ENCODE results near the gene SERTAD4. TPM values are rescaled to one million over a fixed set of nuclear protein-coding genes. Genes with fewer than 3 reads are reported as not detected.

SERTAD4 gene
- total RNA-seq, 1 experiment from 2014 or later, result 2.6 TPM

DNA sequence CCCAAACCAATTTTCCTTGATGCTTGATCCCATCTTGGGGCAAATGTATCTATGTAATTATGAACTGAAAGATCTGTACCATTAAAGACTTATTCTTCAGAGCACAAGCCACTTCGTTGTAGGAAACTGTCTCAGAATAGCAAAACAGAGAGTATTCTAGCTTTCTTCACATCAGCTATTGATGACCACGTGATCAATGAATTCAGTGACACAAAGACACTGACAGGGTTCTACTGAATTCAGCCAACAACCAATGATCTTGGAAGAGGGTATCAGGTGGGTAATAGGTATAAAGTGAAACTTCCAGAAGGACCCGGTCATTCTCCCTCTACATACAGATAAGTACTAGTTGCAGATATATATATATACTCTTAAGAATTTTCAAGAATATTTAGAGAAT is 33.8 kb upstream of the SERTAD4 start:
- intact Hi-C loops (cut with micrococcal nuclease), result no loop called here
- no peaks in the 10 kb centered on the region; the same call in 1 of the 2 replicates for H3K36me3 ChIP-seq (ENCODE audit: low read depth, low read length)
- H3K4me1 ChIP-seq (ENCODE audit: insufficient read depth, low read length), result peaks cover 6% of the 10 kb centered on the region; the same call in 1 of the 2 replicates
- H3K9me2 ChIP-seq (replicated peaks; ENCODE audit: low read length), result no peaks in the 10 kb centered on the region
- no peak overlapping the region for H3K4me2 ChIP-seq (ENCODE audit: low read length)
- H3K4me3 ChIP-seq (ENCODE audit: low read length), result no peak overlapping the region
- H4K20me1 ChIP-seq (ENCODE audit: low read length), result no peaks in the 10 kb centered on the region
- TF ChIP-seq, protein P1, sequence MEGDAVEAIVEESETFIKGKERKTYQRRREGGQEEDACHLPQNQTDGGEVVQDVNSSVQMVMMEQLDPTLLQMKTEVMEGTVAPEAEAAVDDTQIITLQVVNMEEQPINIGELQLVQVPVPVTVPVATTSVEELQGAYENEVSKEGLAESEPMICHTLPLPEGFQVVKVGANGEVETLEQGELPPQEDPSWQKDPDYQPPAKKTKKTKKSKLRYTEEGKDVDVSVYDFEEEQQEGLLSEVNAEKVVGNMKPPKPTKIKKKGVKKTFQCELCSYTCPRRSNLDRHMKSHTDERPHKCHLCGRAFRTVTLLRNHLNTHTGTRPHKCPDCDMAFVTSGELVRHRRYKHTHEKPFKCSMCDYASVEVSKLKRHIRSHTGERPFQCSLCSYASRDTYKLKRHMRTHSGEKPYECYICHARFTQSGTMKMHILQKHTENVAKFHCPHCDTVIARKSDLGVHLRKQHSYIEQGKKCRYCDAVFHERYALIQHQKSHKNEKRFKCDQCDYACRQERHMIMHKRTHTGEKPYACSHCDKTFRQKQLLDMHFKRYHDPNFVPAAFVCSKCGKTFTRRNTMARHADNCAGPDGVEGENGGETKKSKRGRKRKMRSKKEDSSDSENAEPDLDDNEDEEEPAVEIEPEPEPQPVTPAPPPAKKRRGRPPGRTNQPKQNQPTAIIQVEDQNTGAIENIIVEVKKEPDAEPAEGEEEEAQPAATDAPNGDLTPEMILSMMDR (conservative IDR thresholded peaks at IDR 0.05; ENCODE audit: low read depth, low read length), result no peak
- no peak for TF ChIP-seq EZH2 (IDR thresholded peaks at IDR 0.05; ENCODE audit: low read length, unreplicated experiment)
- TF ChIP-seq EZH2phosphoT487 (IDR thresholded peaks at IDR 0.05; ENCODE audit: borderline replicate concordance, low read length), result no peak
- BruUV-seq (replicated peaks), result no TSS peak
- ChIA-PET CTCF (no interaction called here), POLR2A (ENCODE audit: unreplicated experiment) (no interaction called here)
- no peak for ATAC-seq
- no peaks in the 10 kb centered on the region for H3K79me2 ChIP-seq (ENCODE audit: low read length)
- no peak overlapping the region for H2AFZ ChIP-seq (ENCODE audit: low read length)
- DNase-seq, result no peak
- no peak overlapping the region for H3K9ac ChIP-seq (ENCODE audit: low read length)
- no peaks in the 10 kb centered on the region for H3K27me3 ChIP-seq (ENCODE audit: low read length)
- H3K9me3 ChIP-seq (ENCODE audit: low read length), result peaks cover 13% of the 10 kb centered on the region
- no peak overlapping the region for H3K27ac ChIP-seq (ENCODE audit: low read length)
- no peaks in the 10 kb centered on the region for H3F3A ChIP-seq (ENCODE audit: low read length, unreplicated experiment)

DNA sequence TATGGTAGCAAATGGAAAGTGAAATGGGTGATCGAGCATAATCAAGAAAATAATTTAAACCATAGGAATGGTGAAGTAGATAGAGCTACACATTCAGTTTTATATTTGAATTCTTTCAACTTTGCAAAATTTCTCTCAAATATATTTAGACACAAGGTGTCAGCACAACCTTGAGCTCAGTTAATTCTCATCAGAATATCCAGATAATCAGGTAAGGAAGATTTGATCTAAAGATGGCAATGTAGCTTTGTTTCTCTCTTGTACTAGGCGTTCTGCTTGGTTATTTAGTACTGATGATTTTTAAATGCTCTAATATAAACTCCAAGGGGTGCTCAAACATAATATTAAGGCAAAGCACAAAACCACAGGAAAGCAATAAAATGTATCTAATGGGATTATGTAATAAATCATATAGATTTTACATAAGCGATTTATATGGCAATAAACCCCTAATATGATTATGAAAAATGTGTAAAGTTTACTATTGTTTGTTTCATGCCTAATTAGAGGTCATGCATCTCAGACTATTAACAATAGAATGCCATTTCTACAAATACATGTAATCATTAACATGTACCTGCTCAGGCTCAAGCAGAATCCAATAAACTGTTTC is 32.4 kb upstream of the SERTAD4 start:
- H3K4me2 ChIP-seq (ENCODE audit: low read length), result no peak overlapping the region
- H3K4me3 ChIP-seq (ENCODE audit: low read length), result no peak overlapping the region
- no peak overlapping the region for H3K27ac ChIP-seq (ENCODE audit: low read length)
- TF ChIP-seq EZH2 (IDR thresholded peaks at IDR 0.05; ENCODE audit: low read length, unreplicated experiment) (no peak), EZH2phosphoT487 (IDR thresholded peaks at IDR 0.05; ENCODE audit: borderline replicate concordance, low read length) (no peak)
- TF ChIP-seq, protein P1 (conservative IDR thresholded peaks at IDR 0.05; ENCODE audit: low read depth, low read length), result 0 out of 2 replicates have a peak, but pooled peaks have one; percentile 29
- ATAC-seq, result no peak
- H3F3A ChIP-seq (ENCODE audit: low read length, unreplicated experiment), result no peaks in the 10 kb centered on the region
- no peak overlapping the region for H2AFZ ChIP-seq (ENCODE audit: low read length)
- H3K79me2 ChIP-seq (ENCODE audit: low read length), result no peaks in the 10 kb centered on the region
- intact Hi-C loops (cut with micrococcal nuclease), result loop anchor here (1.0 to 2.0 kb wide), 3 partner anchors 33 to 111 kb away; partner anchors contain the start of gene SERTAD4
- no peaks in the 10 kb centered on the region; the same call in 1 of the 2 replicates for H3K36me3 ChIP-seq (ENCODE audit: low read depth, low read length)
- H3K27me3 ChIP-seq (ENCODE audit: low read length), result no peaks in the 10 kb centered on the region
- BruUV-seq (replicated peaks), result no TSS peak
- DNase-seq, result peak; percentile 23
- CTCF ChIA-PET, result interaction anchor here (0.9 to 1.1 kb wide), 5 partner anchors 110 to 200 kb away, joined by 3 to 9 read pairs (median 5); no protein-coding TSS in a partner anchor
- H3K4me1 ChIP-seq (ENCODE audit: insufficient read depth, low read length), result peaks cover 6% of the 10 kb centered on the region; the same call in 1 of the 2 replicates
- no peak overlapping the region for H3K9ac ChIP-seq (ENCODE audit: low read length)
- POLR2A ChIA-PET (ENCODE audit: unreplicated experiment), result no interaction called here
- no peaks in the 10 kb centered on the region for H3K9me2 ChIP-seq (replicated peaks; ENCODE audit: low read length)
- H4K20me1 ChIP-seq (ENCODE audit: low read length), result no peaks in the 10 kb centered on the region
- peaks cover 13% of the 10 kb centered on the region for H3K9me3 ChIP-seq (ENCODE audit: low read length)

DNA sequence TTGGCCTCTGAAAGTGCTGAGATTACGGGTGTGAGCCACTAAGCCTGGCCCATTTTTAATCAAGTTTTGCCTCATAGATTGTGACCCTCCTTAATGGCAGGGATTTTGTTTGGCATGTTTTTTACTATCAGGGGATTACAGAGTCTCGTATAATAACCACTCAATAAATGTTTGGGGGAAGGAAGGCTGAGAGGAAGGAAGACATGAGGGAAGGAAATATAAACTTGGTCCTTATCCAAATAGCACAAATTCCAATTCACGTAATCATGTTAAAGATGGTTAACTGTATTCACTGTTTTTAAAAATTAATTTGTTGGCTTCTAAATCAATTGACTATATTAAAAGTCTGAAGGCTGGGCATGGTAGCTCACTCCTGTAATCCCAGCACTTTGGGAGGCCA is 30.9 kb upstream of the SERTAD4 start:
- CTCF ChIA-PET, result interaction anchor here (0.7 kb wide), 1 partner anchor 200 kb away, joined by 4 read pairs; no protein-coding TSS in a partner anchor
- ATAC-seq (peak; percentile 43), DNase-seq (peak; percentile 58)

More for the DNA sequence above, 30.9 kb upstream of the SERTAD4 start:
- Histone ChIP-seq H3K4me3 (ENCODE audit: low read length) (no peak overlapping the region), H3K9ac (ENCODE audit: low read length) (no peak overlapping the region), H3K27me3 (ENCODE audit: low read length) (no peaks in the 10 kb centered on the region), H3K4me1 (ENCODE audit: insufficient read depth, low read length) (peaks cover 6% of the 10 kb centered on the region; the same call in 1 of the 2 replicates), H3K36me3 (ENCODE audit: low read depth, low read length) (no peaks in the 10 kb centered on the region), H3F3A (ENCODE audit: low read length, unreplicated experiment) (no peaks in the 10 kb centered on the region), H3K9me2 (replicated peaks; ENCODE audit: low read length) (no peaks in the 10 kb centered on the region), H3K79me2 (ENCODE audit: low read length) (no peaks in the 10 kb centered on the region), H3K4me2 (ENCODE audit: low read length) (no peak overlapping the region), H3K27ac (ENCODE audit: low read length) (no peak overlapping the region), H3K9me3 (ENCODE audit: low read length) (peaks cover 4% of the 10 kb centered on the region; the same call in 1 of the 2 replicates), H2AFZ (ENCODE audit: low read length) (no peak overlapping the region), H4K20me1 (ENCODE audit: low read length) (no peaks in the 10 kb centered on the region)
- TF ChIP-seq EZH2 (IDR thresholded peaks at IDR 0.05; ENCODE audit: low read length, unreplicated experiment) (no peak), EZH2phosphoT487 (IDR thresholded peaks at IDR 0.05; ENCODE audit: borderline replicate concordance, low read length) (no peak)
- TF ChIP-seq, protein P1 (conservative IDR thresholded peaks at IDR 0.05; ENCODE audit: low read depth, low read length), result no peak
- POLR2A ChIA-PET (ENCODE audit: unreplicated experiment), result no interaction called here
- BruUV-seq (replicated peaks), result no TSS peak
- intact Hi-C loops (cut with micrococcal nuclease), result loop anchor here (2.0 kb wide), 2 partner anchors 31 to 59 kb away; partner anchors contain the start of gene SERTAD4
